ENCODE measurements around the gene RASAL2. TPM values are rescaled to one million over a fixed set of nuclear protein-coding genes. Genes with fewer than 3 reads are reported as not detected.

Gene RASAL2
- total and polyA plus RNA-seq, 2 donors (not counting 1 experiment from before 2014, with no cell fraction given): 0.12 TPM; not detected in 1

DNA sequence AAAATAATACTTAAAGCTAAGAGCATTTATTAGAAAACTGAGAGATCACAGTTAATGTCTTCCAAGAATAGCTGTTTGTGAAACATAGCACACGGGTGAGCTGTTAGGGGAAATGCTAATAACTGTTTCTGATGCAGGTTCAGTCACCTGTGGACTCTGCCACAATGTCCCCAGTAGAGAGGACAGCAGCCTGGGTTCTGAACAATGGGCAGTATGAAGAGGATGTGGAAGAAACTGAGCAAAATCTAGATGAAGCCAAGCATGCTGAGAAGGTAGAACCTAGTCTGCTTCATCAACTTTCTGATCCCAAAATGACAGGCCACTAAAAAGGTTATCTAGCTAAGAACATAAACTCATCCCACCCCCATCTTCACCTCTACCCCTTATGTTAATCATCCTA is 370.2 kb downstream of the RASAL2 start:
- Histone ChIP-seq H3K9me3 (ENCODE audit: control extremely low read depth in 1 of 3, control insufficient read depth in 2 of 3, insufficient read depth in 1 of 3, low read length in 2 of 3) (no peaks in the 10 kb centered on the region), H3K9ac (ENCODE audit: low read length) (no peak overlapping the region), H3K4me2 (replicated peaks; ENCODE audit: low read depth, low read length, poor library complexity, severe bottlenecking) (no peak overlapping the region), H3K79me2 (ENCODE audit: control insufficient read depth, insufficient read depth, low read length) (no peaks in the 10 kb centered on the region), H3K27ac (ENCODE audit: low read length in 2 of 2) (no peak overlapping the region), H3K4me3 (ENCODE audit: control extremely low read depth in 1 of 5, extremely low read depth in 1 of 5, insufficient read depth in 1 of 5, low read depth in 2 of 5, low read length in 4 of 5) (no peak overlapping the region), H3K36me3 (replicated peaks in 1 of 2; ENCODE audit: control extremely low read depth in 1 of 2, control insufficient read depth in 1 of 2, extremely low read depth in 1 of 2, insufficient read depth in 2 of 2, low read length in 1 of 2) (no peaks in the 10 kb centered on the region), H3K27me3 (replicated peaks in 1 of 4; ENCODE audit: control extremely low read depth in 1 of 4, control insufficient read depth in 3 of 4, insufficient read depth in 4 of 4, low read length in 3 of 4) (no peaks in the 10 kb centered on the region), H4K20me1 (ENCODE audit: control insufficient read depth, insufficient read depth, low read length, poor library complexity, severe bottlenecking) (no peaks in the 10 kb centered on the region), H2AFZ (ENCODE audit: insufficient read depth, low read depth, low read length, poor library complexity, severe bottlenecking) (no peak overlapping the region), H3K4me1 (ENCODE audit: control insufficient read depth in 2 of 2, insufficient read depth in 2 of 2, low read length in 2 of 2) (no peaks in the 10 kb centered on the region)
- Mint-ChIP-seq H3K27ac (no peak overlapping the region), H3K4me1 (no peaks in the 10 kb centered on the region), H3K4me3 (no peak overlapping the region), H3K9me3 (ENCODE audit: insufficient read depth) (no peaks in the 10 kb centered on the region), H3K27me3 (no peaks in the 10 kb centered on the region)
- intact Hi-C loops (cut with micrococcal nuclease): no loop called here
- WGBS (ENCODE audit: insufficient coverage): 62% methylated on average over 1 of the region's 1 CpG
- DNase-seq (no peak), ATAC-seq (ENCODE audit: low read depth) (no peak)
- POLR2A ChIA-PET: no interaction called here
- CTCF ChIA-PET: interaction anchor here (0.6 to 1.1 kb wide), 3 partner anchors 36 to 143 kb away, joined by 3 to 7 read pairs (median 4); no protein-coding TSS in a partner anchor
- TF ChIP-seq CTCF (IDR thresholded peaks at IDR 0.05) (no peak), EZH2 (IDR thresholded peaks at IDR 0.05; ENCODE audit: borderline replicate concordance, insufficient read depth, low read depth, low read length, poor library complexity, severe bottlenecking) (no peak)

DNA sequence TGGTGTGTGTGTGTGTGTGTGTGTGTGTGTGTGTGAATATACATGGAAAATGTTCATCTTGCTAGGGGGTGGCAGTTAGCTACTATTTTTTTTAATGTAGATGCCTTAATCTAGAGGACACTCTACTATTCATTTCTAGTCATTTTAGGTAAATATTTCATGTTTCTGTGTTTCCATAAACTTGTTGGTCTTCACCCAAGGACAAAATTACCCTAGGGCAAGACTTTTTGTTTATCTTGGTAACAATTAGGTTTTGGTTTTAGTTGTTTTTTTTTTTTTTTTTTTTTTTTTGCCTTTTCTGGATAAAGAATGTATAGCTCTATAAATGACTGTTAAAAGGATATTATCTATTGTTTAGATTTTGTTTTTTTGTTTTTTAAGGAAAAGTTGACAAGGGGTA is 370.7 kb downstream of the RASAL2 start:
- intact Hi-C loops (cut with micrococcal nuclease): no loop called here
- Histone ChIP-seq H3K36me3 (replicated peaks in 1 of 2; ENCODE audit: control extremely low read depth in 1 of 2, control insufficient read depth in 1 of 2, extremely low read depth in 1 of 2, insufficient read depth in 2 of 2, low read length in 1 of 2) (no peaks in the 10 kb centered on the region), H3K27me3 (replicated peaks in 1 of 4; ENCODE audit: control extremely low read depth in 1 of 4, control insufficient read depth in 3 of 4, insufficient read depth in 4 of 4, low read length in 3 of 4) (no peaks in the 10 kb centered on the region), H3K4me1 (ENCODE audit: control insufficient read depth in 2 of 2, insufficient read depth in 2 of 2, low read length in 2 of 2) (no peaks in the 10 kb centered on the region), H4K20me1 (ENCODE audit: control insufficient read depth, insufficient read depth, low read length, poor library complexity, severe bottlenecking) (no peaks in the 10 kb centered on the region), H3K4me3 (ENCODE audit: control extremely low read depth in 1 of 5, extremely low read depth in 1 of 5, insufficient read depth in 1 of 5, low read depth in 2 of 5, low read length in 4 of 5) (no peak overlapping the region), H3K27ac (ENCODE audit: low read length in 2 of 2) (no peak overlapping the region), H3K79me2 (ENCODE audit: control insufficient read depth, insufficient read depth, low read length) (no peaks in the 10 kb centered on the region), H3K9ac (ENCODE audit: low read length) (no peak overlapping the region), H2AFZ (ENCODE audit: insufficient read depth, low read depth, low read length, poor library complexity, severe bottlenecking) (no peak overlapping the region), H3K9me3 (ENCODE audit: control extremely low read depth in 1 of 3, control insufficient read depth in 2 of 3, insufficient read depth in 1 of 3, low read length in 2 of 3) (no peaks in the 10 kb centered on the region), H3K4me2 (replicated peaks; ENCODE audit: low read depth, low read length, poor library complexity, severe bottlenecking) (no peak overlapping the region)
- H3K27ac Mint-ChIP-seq: no peak overlapping the region
- ChIA-PET CTCF (interaction anchor here (0.6 to 1.1 kb wide), 3 partner anchors 36 to 143 kb away, joined by 3 to 7 read pairs (median 4); no protein-coding TSS in a partner anchor), POLR2A (no interaction called here)
- ATAC-seq (ENCODE audit: low read depth) (no peak), DNase-seq (no peak)
- no peaks in the 10 kb centered on the region for H3K9me3 Mint-ChIP-seq (ENCODE audit: insufficient read depth)
- no peak for TF ChIP-seq CTCF (IDR thresholded peaks at IDR 0.05)
- TF ChIP-seq EZH2 (IDR thresholded peaks at IDR 0.05; ENCODE audit: borderline replicate concordance, insufficient read depth, low read depth, low read length, poor library complexity, severe bottlenecking): no peak
- H3K4me3 Mint-ChIP-seq: no peak overlapping the region
- H3K4me1 Mint-ChIP-seq: no peaks in the 10 kb centered on the region
- H3K27me3 Mint-ChIP-seq: no peaks in the 10 kb centered on the region
